Spleen (tissue), 11 donors: ENCODE results near the gene COL1A1. TPM values are rescaled to one million over a fixed set of nuclear protein-coding genes. Genes with fewer than 3 reads are reported as not detected.

Experiments used
- DNase-seq: peaks from one replicate; pipeline ENCODE4 v3.0.0-alpha.2; 2020
- H3K27ac ChIP-seq, 8 donors: fragments of 200-600 bp; sonication (generic) in 7 of 8; 1 replicate in 4 of 8; 2 replicates in 4 of 8; pipeline versions ENCODE4 v1.5.0 to v1.8.0; 2016 to 2021; ENCODE audit warnings: inconsistent platforms in 4 of 8, mild to moderate bottlenecking in 4 of 8, moderate library complexity in 1 of 8
- H3K27me3 ChIP-seq, 7 donors: fragments of 200-600 bp; sonication (generic) in 6 of 7; replicated peaks in 1 of 7; 1 replicate in 4 of 7; 2 replicates in 3 of 7; pipeline versions ENCODE4 v1.5.0 to v1.8.0; 2016 to 2021; ENCODE audit warnings: inconsistent platforms in 3 of 7, mild to moderate bottlenecking in 1 of 7
- H3K36me3 ChIP-seq, 6 donors: fragments of 200-600 bp; sonication (generic) in 5 of 6; 1 replicate in 4 of 6; 2 replicates in 2 of 6; pipeline versions ENCODE4 v1.5.0 to v1.8.0; 2016 to 2021; ENCODE audit warnings: inconsistent platforms in 2 of 6
- H3K4me1 ChIP-seq, 6 donors: fragments of 200-600 bp; sonication (generic) in 5 of 6; 1 replicate in 3 of 6; 2 replicates in 3 of 6; pipeline versions ENCODE4 v1.5.0 to v1.8.0; 2016 to 2021; ENCODE audit warnings: inconsistent platforms in 3 of 6
- H3K4me3 ChIP-seq, 8 donors: fragments of 200-600 bp; sonication (generic) in 7 of 8; 1 replicate in 4 of 8; 2 replicates in 4 of 8; pipeline versions ENCODE4 v1.5.0 to v1.8.0; 2016 to 2021; ENCODE audit warnings: inconsistent platforms in 4 of 8, mild to moderate bottlenecking in 4 of 8, moderate library complexity in 2 of 8
- H3K9me3 ChIP-seq, 8 donors: fragments of 200-600 bp; sonication (generic) in 7 of 8; 1 replicate in 4 of 8; 2 replicates in 4 of 8; pipeline versions ENCODE4 v1.5.0 to v1.8.0; 2016 to 2021; ENCODE audit warnings: inconsistent platforms in 4 of 8
- POLR2A ChIP-seq, 3 donors: fragments of 450-650 bp; IDR thresholded peaks; one replicate each; pipeline ENCODE4 v1.5.1; 2017; ENCODE audit warnings: antibody characterized with exemption in 3 of 3, mild to moderate bottlenecking in 1 of 3
- POLR2AphosphoS5 ChIP-seq, 3 donors: sonication (generic); formaldehyde crosslinking; IDR thresholded peaks; one replicate each; pipeline ENCODE4 v1.5.1; 2017; ENCODE audit warnings: antibody characterized with exemption in 3 of 3
- WGBS, 5 donors: extraction: QIAGEN DNeasy Blood & Tissue Kit in 3 of 5; methylation state at CpG; one replicate each; pipeline versions ENCODE4 v1.1.5 to v1.1.7; 2013 to 2018; 5-methylcytosine and 5-hydroxymethylcytosine counted together
- intact Hi-C: fragments of 100-400 bp; cut with DNase I; formaldehyde crosslinking; loops from one replicate; pipeline ENCODE4 v1.15.0; 2023; ENCODE audit warnings: low total_unique reads
- polyA plus RNA-seq, 3 donors: library from polyadenylated mRNA; stranded (reverse); fragments of 200-250 nt; gene quantifications; one replicate each; pipeline ENCODE4 v1.2.1, GENCODE V29; 2013
- total RNA-seq, 7 donors: library from RNA; depleted of rRNA in 3 of 7; stranded (reverse); fragments of >200 nt in 3 of 7; fragmentation: NEBNext Ultra II Directional in 4 of 7; extraction: Animal tissue kit (Norgen Biotek cat#: 25700) in 4 of 7; gene quantifications; one replicate each; pipeline versions ENCODE4 v1.1.0 to v1.2.1, GENCODE V29; 2016 to 2021
- TF ChIP-seq, protein P1 (sequence below), 11 experiments: fragments of 200-600 bp in 7 of 11; fragments of 450-650 bp in 4 of 11; sonication (generic) in 4 of 11; IDR thresholded peaks in 8 of 11; conservative IDR thresholded peaks in 3 of 11; 1 replicate in 7 of 11; 2 replicates in 4 of 11; pipeline versions ENCODE4 v1.4.0 to v1.8.0; 2016 to 2021; ENCODE audit warnings: antibody characterized with exemption in 11 of 11, inconsistent platforms in 4 of 11, mild to moderate bottlenecking in 1 of 11
- donor health status: healthy with polysubstance abuse.
- donor health status: DM: no; HTN: no; CAD: no; lungs with moderate emphysema.
- donor health status: DM: no; HTN: no; CAD: no.
- donor health status: Bipolar disorder and iron deficiency.
- donor health status: healthy.
- donor health status: DM: no; HTN: no; CAD: no.
- donor health status: DM: yes; HTN: yes; CAD: no.

COL1A1 gene
- total and polyA plus RNA-seq, 10 donors, result 7.1 to 458 (median 46.9) TPM

DNA sequence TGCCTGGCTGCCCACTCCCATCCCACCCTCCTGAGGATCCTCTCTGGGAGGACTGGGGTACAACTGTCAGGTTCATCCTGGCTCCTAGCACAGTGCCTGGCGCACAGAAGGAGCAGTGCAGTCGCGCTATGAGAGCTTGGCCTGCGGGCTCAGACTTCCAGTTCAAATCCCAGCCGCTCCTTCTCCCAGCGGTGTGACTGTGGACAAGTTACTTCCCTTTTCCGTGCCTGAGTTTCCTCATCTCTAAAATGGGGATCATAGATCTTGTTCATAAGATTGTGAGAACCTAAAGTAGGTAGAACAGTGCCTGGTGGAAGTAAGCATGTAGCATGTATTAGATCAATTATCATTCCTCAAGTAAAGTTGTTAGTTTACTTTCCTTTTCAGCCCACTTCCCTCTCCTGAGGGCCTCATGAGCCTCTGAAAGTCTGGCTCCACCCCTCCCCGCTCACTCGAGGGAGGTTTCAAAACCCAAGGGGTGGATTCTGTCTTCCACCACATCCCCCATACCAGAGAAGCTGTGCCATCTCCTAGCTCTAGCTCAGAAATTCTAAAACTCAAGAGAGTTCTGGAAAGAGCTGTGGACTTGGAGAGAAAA lies 19.9 kb upstream of the COL1A1 start:
- H3K36me3 ChIP-seq, result no peaks in the 10 kb centered on the region
- peaks cover 0 to 29% (median 11%) of the 10 kb centered on the region in 6 donors for H3K4me1 ChIP-seq
- TF ChIP-seq POLR2A (IDR thresholded peaks at IDR 0.05), result no peak
- TF ChIP-seq, protein P1, sequence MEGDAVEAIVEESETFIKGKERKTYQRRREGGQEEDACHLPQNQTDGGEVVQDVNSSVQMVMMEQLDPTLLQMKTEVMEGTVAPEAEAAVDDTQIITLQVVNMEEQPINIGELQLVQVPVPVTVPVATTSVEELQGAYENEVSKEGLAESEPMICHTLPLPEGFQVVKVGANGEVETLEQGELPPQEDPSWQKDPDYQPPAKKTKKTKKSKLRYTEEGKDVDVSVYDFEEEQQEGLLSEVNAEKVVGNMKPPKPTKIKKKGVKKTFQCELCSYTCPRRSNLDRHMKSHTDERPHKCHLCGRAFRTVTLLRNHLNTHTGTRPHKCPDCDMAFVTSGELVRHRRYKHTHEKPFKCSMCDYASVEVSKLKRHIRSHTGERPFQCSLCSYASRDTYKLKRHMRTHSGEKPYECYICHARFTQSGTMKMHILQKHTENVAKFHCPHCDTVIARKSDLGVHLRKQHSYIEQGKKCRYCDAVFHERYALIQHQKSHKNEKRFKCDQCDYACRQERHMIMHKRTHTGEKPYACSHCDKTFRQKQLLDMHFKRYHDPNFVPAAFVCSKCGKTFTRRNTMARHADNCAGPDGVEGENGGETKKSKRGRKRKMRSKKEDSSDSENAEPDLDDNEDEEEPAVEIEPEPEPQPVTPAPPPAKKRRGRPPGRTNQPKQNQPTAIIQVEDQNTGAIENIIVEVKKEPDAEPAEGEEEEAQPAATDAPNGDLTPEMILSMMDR (IDR thresholded peaks at IDR 0.05 in 8 of 11, conservative IDR thresholded peaks at IDR 0.05 in 3 of 11), result no peak
- no peak for TF ChIP-seq POLR2AphosphoS5 (IDR thresholded peaks at IDR 0.05)
- no peak for DNase-seq
- H3K27ac ChIP-seq, result peak overlapping the region in 4 of 8 donors; percentile 1 to 48 (median 13)
- intact Hi-C loops, result no loop called here
- H3K9me3 ChIP-seq, result peaks cover 0 to 23% (median 14%) of the 10 kb centered on the region in 8 donors
- H3K4me3 ChIP-seq, result peak overlapping the region in 1 of 8 donors; percentile 17
- peaks cover 0 to 7% (median 0%) of the 10 kb centered on the region in 7 donors for H3K27me3 ChIP-seq
- WGBS, 5 donors, result 52 to 62% (median 55%) methylated on average over 8 to 9 of the region's 9 CpGs

- WGBS, 5 donors, result 76 to 91% (median 88%) methylated on average over 15 of the region's 15 CpGs
- Histone ChIP-seq H3K4me3 (no peak overlapping the region), H3K27me3 (peaks cover 0 to 7% (median 0%) of the 10 kb centered on the region in 7 donors), H3K36me3 (no peaks in the 10 kb centered on the region), H3K27ac (peak overlapping the region in 1 of 8 donors; percentile 48), H3K9me3 (peaks cover 0 to 17% (median 10%) of the 10 kb centered on the region in 8 donors), H3K4me1 (peaks cover 0 to 29% (median 11%) of the 10 kb centered on the region in 6 donors)
- TF ChIP-seq, protein P1 (IDR thresholded peaks at IDR 0.05 in 8 of 11, conservative IDR thresholded peaks at IDR 0.05 in 3 of 11), result no peak
- TF ChIP-seq POLR2AphosphoS5 (IDR thresholded peaks at IDR 0.05), result no peak
- no peak for TF ChIP-seq POLR2A (IDR thresholded peaks at IDR 0.05)
- intact Hi-C loops, result no loop called here
- no peak for DNase-seq
Measured at GRCh38 chr17:50220811-50221210, 19.4 kb upstream of the COL1A1 start.

- Histone ChIP-seq H3K9me3 (peaks cover 0 to 9% (median 2%) of the 10 kb centered on the region in 8 donors), H3K27me3 (peaks cover 0 to 7% (median 0%) of the 10 kb centered on the region in 7 donors), H3K4me3 (no peak overlapping the region), H3K27ac (no peak overlapping the region), H3K4me1 (peaks cover 0 to 29% (median 11%) of the 10 kb centered on the region in 6 donors), H3K36me3 (no peaks in the 10 kb centered on the region)
- no peak for DNase-seq
- 49 to 83% (median 80%) methylated on average over 3 to 4 of the region's 4 CpGs for WGBS, 5 donors
- no peak for TF ChIP-seq POLR2AphosphoS5 (IDR thresholded peaks at IDR 0.05)
- TF ChIP-seq, protein P1 (IDR thresholded peaks at IDR 0.05 in 8 of 11, conservative IDR thresholded peaks at IDR 0.05 in 3 of 11), result no peak
- no peak for TF ChIP-seq POLR2A (IDR thresholded peaks at IDR 0.05)
- intact Hi-C loops, result no loop called here
Measured at GRCh38 chr17:50219939-50220465, 18.6 kb upstream of the COL1A1 start.

GRCh38 chr17:50219342-50219741 lies 17.9 kb upstream of the COL1A1 start:
- peak overlapping the region in 2 of 8 donors; percentile 28 to 32 for H3K27ac ChIP-seq
- TF ChIP-seq, protein P1 (IDR thresholded peaks at IDR 0.05 in 8 of 11, conservative IDR thresholded peaks at IDR 0.05 in 3 of 11), result no peak
- TF ChIP-seq POLR2A (IDR thresholded peaks at IDR 0.05) (no peak), POLR2AphosphoS5 (IDR thresholded peaks at IDR 0.05) (no peak)

More at GRCh38 chr17:50219342-50219741, 17.9 kb upstream of the COL1A1 start:
- Histone ChIP-seq H3K4me3 (no peak overlapping the region), H3K4me1 (peaks cover 0 to 29% (median 11%) of the 10 kb centered on the region in 6 donors), H3K9me3 (peaks cover 0 to 3% (median 0%) of the 10 kb centered on the region in 8 donors), H3K36me3 (no peaks in the 10 kb centered on the region), H3K27me3 (peaks cover 0 to 7% (median 0%) of the 10 kb centered on the region in 7 donors)
- DNase-seq, result no peak
- WGBS, 5 donors, result 62 to 83% (median 78%) methylated on average over 5 of the region's 5 CpGs
- intact Hi-C loops, result no loop called here
